ENCODE results near the gene USP19. TPM values are rescaled to one million over a fixed set of nuclear protein-coding genes. Genes with fewer than 3 reads are reported as not detected.

The USP19 gene
- total RNA-seq, 1 donor from 2014 or later = 37.8 TPM

DNA sequence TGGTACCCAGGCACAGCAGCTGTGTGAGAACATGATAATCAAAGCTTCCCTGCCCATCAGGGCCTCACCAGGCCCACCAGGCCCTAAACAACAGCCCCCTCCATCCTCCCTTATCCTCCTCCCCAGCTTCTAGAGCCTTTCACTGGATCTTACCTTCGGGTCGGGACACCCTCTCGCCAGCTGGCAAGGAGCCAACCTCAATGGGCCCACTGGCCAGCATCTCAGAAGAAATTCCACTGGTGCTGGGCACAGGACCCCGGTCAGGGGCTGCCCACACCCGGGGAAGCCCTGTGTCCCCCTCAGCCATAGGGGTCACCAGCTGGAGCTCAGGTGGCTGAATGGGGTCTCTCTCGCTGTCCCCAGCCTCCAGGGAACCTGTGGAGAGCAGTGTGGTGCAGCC lies 9.3 kb downstream of the USP19 start:
- H3K36me3 ChIP-seq = peaks cover 81 to 82% of the 10 kb centered on the region in 2 donors

DNA sequence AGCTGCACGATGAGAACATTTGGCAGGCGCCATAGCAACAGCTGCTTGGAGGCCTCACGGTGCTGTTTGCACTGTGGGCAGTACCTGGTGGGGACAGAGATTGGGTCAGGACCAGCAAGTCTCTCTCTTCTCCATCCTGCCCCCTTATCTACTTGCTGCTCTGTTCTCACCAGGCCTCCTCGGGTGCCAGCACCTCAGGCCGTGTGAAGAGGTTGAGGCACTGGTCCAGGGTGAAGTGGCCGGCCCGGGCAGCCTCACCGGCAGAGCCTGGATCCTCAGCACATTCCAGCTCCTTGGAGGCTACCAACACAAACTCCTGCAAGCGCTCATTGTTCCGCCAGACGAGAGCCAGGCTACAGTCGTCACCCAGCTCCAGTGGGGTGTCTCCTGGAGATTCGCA lies 9.8 kb downstream of the USP19 start:
- peaks cover 0 to under 1% of the 10 kb centered on the region in 2 donors for H3K4me1 ChIP-seq
- no peaks in the 10 kb centered on the region for H3K27me3 ChIP-seq
- intact Hi-C loops (cut with DNase I) = no loop called here
- no peak overlapping the region for H3K27ac ChIP-seq
- DNase-seq (ENCODE audit: low spot score in 2 of 2) = no peak
- no peaks in the 10 kb centered on the region for H3K9me3 ChIP-seq
- TF ChIP-seq, protein P1, sequence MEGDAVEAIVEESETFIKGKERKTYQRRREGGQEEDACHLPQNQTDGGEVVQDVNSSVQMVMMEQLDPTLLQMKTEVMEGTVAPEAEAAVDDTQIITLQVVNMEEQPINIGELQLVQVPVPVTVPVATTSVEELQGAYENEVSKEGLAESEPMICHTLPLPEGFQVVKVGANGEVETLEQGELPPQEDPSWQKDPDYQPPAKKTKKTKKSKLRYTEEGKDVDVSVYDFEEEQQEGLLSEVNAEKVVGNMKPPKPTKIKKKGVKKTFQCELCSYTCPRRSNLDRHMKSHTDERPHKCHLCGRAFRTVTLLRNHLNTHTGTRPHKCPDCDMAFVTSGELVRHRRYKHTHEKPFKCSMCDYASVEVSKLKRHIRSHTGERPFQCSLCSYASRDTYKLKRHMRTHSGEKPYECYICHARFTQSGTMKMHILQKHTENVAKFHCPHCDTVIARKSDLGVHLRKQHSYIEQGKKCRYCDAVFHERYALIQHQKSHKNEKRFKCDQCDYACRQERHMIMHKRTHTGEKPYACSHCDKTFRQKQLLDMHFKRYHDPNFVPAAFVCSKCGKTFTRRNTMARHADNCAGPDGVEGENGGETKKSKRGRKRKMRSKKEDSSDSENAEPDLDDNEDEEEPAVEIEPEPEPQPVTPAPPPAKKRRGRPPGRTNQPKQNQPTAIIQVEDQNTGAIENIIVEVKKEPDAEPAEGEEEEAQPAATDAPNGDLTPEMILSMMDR (IDR thresholded peaks at IDR 0.05) = no peak
- H3K36me3 ChIP-seq = peaks cover 76% of the 10 kb centered on the region in 2 donors
- no peak overlapping the region for H3K4me3 ChIP-seq

More for the DNA sequence above, 9.3 kb downstream of the USP19 start:
- intact Hi-C loops (cut with DNase I) = no loop called here
- no peak for DNase-seq (ENCODE audit: low spot score in 2 of 2)
- Histone ChIP-seq H3K9me3 (no peaks in the 10 kb centered on the region), H3K4me1 (no peaks in the 10 kb centered on the region), H3K27me3 (no peaks in the 10 kb centered on the region), H3K4me3 (no peak overlapping the region), H3K27ac (no peak overlapping the region)
- TF ChIP-seq, protein P1 (IDR thresholded peaks at IDR 0.05) = no peak

DNA sequence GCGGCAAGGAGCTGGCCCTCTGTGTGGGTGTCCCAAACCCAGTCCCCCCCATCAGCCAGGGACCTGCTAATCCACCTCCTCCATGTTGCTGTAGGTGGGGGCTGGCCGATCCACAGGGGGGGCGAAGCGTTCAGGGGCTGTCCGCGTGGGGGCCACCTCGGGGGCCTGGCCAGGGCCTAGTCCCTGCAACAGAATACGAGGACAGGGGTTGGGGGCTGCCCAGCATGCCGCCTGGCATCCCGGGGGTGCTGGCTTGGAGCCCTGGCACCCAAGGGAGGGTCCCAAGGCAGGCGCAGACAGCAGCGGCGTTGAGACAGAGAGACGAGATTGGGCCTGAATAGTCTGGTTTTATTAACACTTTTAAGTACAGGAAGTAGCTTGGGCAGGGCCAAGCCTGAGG lies 12.3 kb downstream of the USP19 start:
- no peak overlapping the region for H3K4me3 ChIP-seq
- no peak overlapping the region for H3K27ac ChIP-seq
- intact Hi-C loops (cut with DNase I) = loop anchor here (5.0 kb wide), 1 partner anchor 76 kb away; no protein-coding TSS in a partner anchor
- TF ChIP-seq, protein P1 (IDR thresholded peaks at IDR 0.05) = no peak
- no peaks in the 10 kb centered on the region for H3K27me3 ChIP-seq
- DNase-seq (ENCODE audit: low spot score in 2 of 2) = no peak
- peaks cover 51 to 52% of the 10 kb centered on the region in 2 donors for H3K36me3 ChIP-seq
- H3K9me3 ChIP-seq = no peaks in the 10 kb centered on the region
- peaks cover 15 to 16% of the 10 kb centered on the region in 2 donors for H3K4me1 ChIP-seq

GRCh38 chr3:49104427-49105291 lies 16.0 kb downstream of the USP19 start, which contains the start of gene QARS1:
TSS of gene QARS1 (minus strand) at chr3:49104757. CDS start at chr3:49104733, 24 bp downstream.
- H3K27me3 ChIP-seq = no peaks in the 10 kb centered on the region
- no peaks in the 10 kb centered on the region for H3K9me3 ChIP-seq
- peak within 1 kb of the TSS; percentile 91 to 99 for H3K4me3 ChIP-seq
- H3K4me1 ChIP-seq = peaks cover 16 to 20% of the 10 kb centered on the region in 2 donors
- H3K27ac ChIP-seq = peak within 1 kb of the TSS; percentile 76 to 84
- DNase-seq (ENCODE audit: low spot score in 2 of 2) = peak; percentile 85 to 96
- TF ChIP-seq, protein P1 (IDR thresholded peaks at IDR 0.05) = no peak
- H3K36me3 ChIP-seq = peaks cover 46 to 49% of the 10 kb centered on the region in 2 donors
- intact Hi-C loops (cut with DNase I) = loop anchor here (1.0 to 5.0 kb wide), 2 partner anchors 10 to 72 kb away; partner anchors contain the start of gene QRICH1

DNA sequence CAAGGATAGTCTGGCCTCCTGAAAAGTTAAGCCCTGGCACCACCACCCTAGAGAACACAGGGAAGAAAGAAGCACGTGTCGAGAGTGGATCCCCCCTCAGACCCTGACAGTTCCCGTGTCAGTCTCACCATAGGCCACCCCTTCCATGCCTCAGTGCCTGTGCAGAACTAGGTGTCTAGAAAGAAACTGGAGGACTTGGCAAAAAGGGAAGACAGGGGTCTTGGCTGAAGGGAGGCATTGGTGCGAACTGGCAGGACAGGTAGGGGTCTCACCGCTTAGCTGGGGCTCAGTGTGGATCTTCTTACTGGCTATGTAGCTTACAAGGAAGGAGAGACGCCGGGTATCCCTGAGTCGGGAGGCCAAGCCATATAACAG lies 16.6 kb downstream of the USP19 start:
- Histone ChIP-seq H3K27me3 (no peaks in the 10 kb centered on the region), H3K27ac (peak overlapping the region; percentile 76 to 84), H3K4me1 (peaks cover 16 to 20% of the 10 kb centered on the region in 2 donors), H3K36me3 (peaks cover 48 to 49% of the 10 kb centered on the region in 2 donors), H3K4me3 (peak overlapping the region; percentile 91 to 99), H3K9me3 (no peaks in the 10 kb centered on the region)
- intact Hi-C loops (cut with DNase I) = loop anchor here (1.0 kb wide), 1 partner anchor 10 kb away; the partner anchor contains the start of gene QRICH1
- TF ChIP-seq, protein P1 (IDR thresholded peaks at IDR 0.05) = no peak
- no peak for DNase-seq (ENCODE audit: low spot score in 2 of 2)
